SK-N-SH treated with all-trans-retinoic acid at 6 μM for 48 hours (cell line): ENCODE data around the gene KLHL21.

Source experiments
- ESRRG ChIP-seq: fragments of 250-450 bp; sonication (Bioruptor Pico); IDR thresholded peaks from 2 replicates; pipeline ENCODE4 v1.6.1; 2021; ENCODE audit warnings: mild to moderate bottlenecking
- RARB ChIP-seq: fragments of 250-450 bp; sonication (Bioruptor Pico); IDR thresholded peaks from 2 replicates; pipeline ENCODE4 v1.8.0; 2021; ENCODE audit warnings: mild to moderate bottlenecking, moderate library complexity
- ZFP3 ChIP-seq: fragments of 250-450 bp; sonication (Bioruptor Pico); IDR thresholded peaks from 2 replicates; pipeline ENCODE4 v1.5.0; 2020; ENCODE audit warnings: mild to moderate bottlenecking, moderate library complexity

DNA sequence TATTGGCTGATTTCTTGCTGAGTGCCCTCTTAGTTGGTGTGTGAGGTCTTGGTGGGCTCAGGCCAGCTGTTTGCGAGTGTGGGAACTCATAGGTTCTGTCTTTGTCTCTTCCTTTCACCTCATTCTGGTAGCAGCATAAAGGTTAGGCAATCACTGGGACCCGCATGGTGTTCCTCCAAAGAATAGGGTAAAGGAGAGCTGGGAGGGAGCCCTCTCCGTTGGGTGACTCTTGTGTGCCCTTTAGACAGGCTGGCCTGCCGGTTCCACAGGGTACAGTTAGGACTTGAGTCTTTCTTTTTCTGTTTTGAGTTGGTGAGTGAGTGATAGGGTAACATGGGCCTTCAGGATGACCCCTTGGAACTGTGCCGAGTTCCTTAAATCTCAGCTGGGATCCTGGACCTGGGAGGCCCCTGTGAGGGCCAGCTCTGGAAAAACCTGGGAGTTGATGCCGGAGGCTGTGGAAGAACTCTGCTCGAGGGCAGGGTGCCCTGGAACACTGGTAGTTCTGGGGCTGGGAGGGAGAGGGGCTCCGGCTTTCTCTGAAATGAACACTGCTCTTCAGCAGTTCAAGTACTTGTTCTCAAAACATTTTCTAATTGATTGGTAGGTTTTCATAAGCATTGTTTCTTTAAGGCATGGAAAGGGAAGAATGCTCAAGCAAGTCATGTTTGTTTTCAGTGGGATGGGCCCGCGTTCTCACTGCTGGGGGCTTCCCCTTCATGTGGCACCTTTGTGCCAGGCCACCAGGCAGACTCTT is 19.9 kb upstream of the KLHL21 start:
- TF ChIP-seq ZFP3 (CRISPR knock-in tag), result no peak
- TF ChIP-seq ESRRG (CRISPR knock-in tag), result no peak
- no peak for TF ChIP-seq RARB (CRISPR knock-in tag)
